Neuronal stem cell (in vitro differentiated cells): Measurements from ENCODE around the gene SEMG1.

ENCODE experiments used
- DNase-seq: peaks from one replicate; pipeline ENCODE4 v3.0.0-alpha.2; 2013; ENCODE audit warnings: low spot score
- H2AFZ ChIP-seq: one replicate; pipeline ENCODE4 v1.6.1; 2013; ENCODE audit warnings: mild to moderate bottlenecking, low read length, inconsistent platforms
- H2AK5ac ChIP-seq: 2 replicates; pipeline ENCODE4 v1.6.1; 2013; ENCODE audit warnings: low read depth, mild to moderate bottlenecking, inconsistent platforms, low read length, moderate library complexity, mixed read lengths
- H2BK120ac ChIP-seq: 2 replicates; pipeline ENCODE4 v1.6.1; 2013; ENCODE audit warnings: low read depth, mild to moderate bottlenecking, inconsistent platforms, low read length, moderate library complexity, mixed read lengths
- H2BK12ac ChIP-seq: one replicate; pipeline ENCODE4 v1.6.1; 2013; ENCODE audit warnings: low read length, inconsistent platforms
- H2BK15ac ChIP-seq: 2 replicates; pipeline ENCODE4 v1.6.1; 2013; ENCODE audit warnings: mild to moderate bottlenecking, low read length, inconsistent platforms, mixed read lengths
- H2BK5ac ChIP-seq: one replicate; pipeline ENCODE4 v1.6.1; 2013; ENCODE audit warnings: inconsistent platforms, mild to moderate bottlenecking, low read length, moderate library complexity
- H3K14ac ChIP-seq: one replicate; pipeline ENCODE4 v1.6.1; 2013; ENCODE audit warnings: low read length, inconsistent platforms
- H3K18ac ChIP-seq: 2 replicates; pipeline ENCODE4 v1.6.1; 2013; ENCODE audit warnings: low read length, inconsistent platforms
- H3K23ac ChIP-seq: 2 replicates; pipeline ENCODE4 v1.6.1; 2013; ENCODE audit warnings: low read depth, mild to moderate bottlenecking, mixed read lengths, low read length, inconsistent platforms; ENCODE audit not compliant: poor library complexity
- H3K27ac ChIP-seq: replicated peaks from 3 replicates; pipeline ENCODE4 v1.5.1; 2013; ENCODE audit warnings: low read length, inconsistent platforms
- H3K27me3 ChIP-seq, 3 experiments: 2 replicates each; pipeline ENCODE4 v1.6.1; 2013; ENCODE audit warnings: low read length in 3 of 3, mild to moderate bottlenecking in 2 of 3, inconsistent platforms in 1 of 3, low read depth in 1 of 3, mixed read lengths in 1 of 3, moderate library complexity in 1 of 3; ENCODE audit not compliant: control insufficient read depth in 3 of 3, insufficient read depth in 3 of 3
- H3K36me3 ChIP-seq, 2 donors: replicated peaks in 1 of 2; 2 replicates each; pipeline ENCODE4 v1.6.1; 2013; ENCODE audit warnings: low read length in 2 of 2; ENCODE audit not compliant: control insufficient read depth in 2 of 2, insufficient read depth in 2 of 2
- H3K4ac ChIP-seq: 2 replicates; pipeline ENCODE4 v1.6.1; 2013; ENCODE audit warnings: inconsistent platforms, mild to moderate bottlenecking, low read length, moderate library complexity
- H3K4me1 ChIP-seq, 2 donors: 1 replicate in 1 of 2; 2 replicates in 1 of 2; pipeline ENCODE4 v1.6.1; 2013; ENCODE audit warnings: low read length in 2 of 2, low read depth in 1 of 2; ENCODE audit not compliant: control insufficient read depth in 2 of 2, insufficient read depth in 1 of 2
- H3K4me2 ChIP-seq: one replicate; pipeline ENCODE4 v1.6.1; 2013; ENCODE audit warnings: mild to moderate bottlenecking, low read length, inconsistent platforms; ENCODE audit not compliant: insufficient read depth, poor library complexity, severe bottlenecking
- H3K4me3 ChIP-seq, 2 donors: 2 replicates each; pipeline ENCODE4 v1.5.1; 2013; ENCODE audit warnings: low read length in 2 of 2, mild to moderate bottlenecking in 2 of 2, inconsistent platforms in 1 of 2, moderate library complexity in 1 of 2
- H3K79me1 ChIP-seq: one replicate; pipeline ENCODE4 v1.6.1; 2013; ENCODE audit warnings: low read depth, mild to moderate bottlenecking, inconsistent platforms, low read length, moderate library complexity
- H3K9ac ChIP-seq: one replicate; pipeline ENCODE4 v1.6.1; 2013; ENCODE audit warnings: mild to moderate bottlenecking, low read depth, low read length, inconsistent platforms; ENCODE audit not compliant: poor library complexity
- H3K9me3 ChIP-seq, 2 donors: replicated peaks in 1 of 2; 2 replicates each; pipeline versions ENCODE3 to v1.6.1; 2013; ENCODE audit warnings: low read length in 2 of 2, mild to moderate bottlenecking in 2 of 2, inconsistent platforms in 1 of 2, low read depth in 1 of 2, mixed read lengths in 1 of 2, moderate library complexity in 1 of 2; ENCODE audit not compliant: control insufficient read depth in 2 of 2, insufficient read depth in 1 of 2
- H4K8ac ChIP-seq: one replicate; pipeline ENCODE4 v1.6.1; 2013; ENCODE audit warnings: low read depth, mild to moderate bottlenecking, inconsistent platforms, low read length, moderate library complexity
- H4K91ac ChIP-seq: one replicate; pipeline ENCODE4 v1.6.1; 2013; ENCODE audit warnings: low read length, low read depth, mild to moderate bottlenecking, inconsistent platforms; ENCODE audit not compliant: poor library complexity
- WGBS, 2 donors: extraction: QIAGEN DNeasy Blood & Tissue Kit; methylation state at CpG; one replicate each; pipeline ENCODE4 v1.1.7; 2013; ENCODE audit warnings: missing lambda C conversion rate in 2 of 2, mixed read lengths in 1 of 2; ENCODE audit not compliant: insufficient read length in 2 of 2, insufficient replicate concordance in 1 of 2; ENCODE audit errors: extremely low coverage in 2 of 2; 5-methylcytosine and 5-hydroxymethylcytosine counted together

The SEMG1 gene

DNA sequence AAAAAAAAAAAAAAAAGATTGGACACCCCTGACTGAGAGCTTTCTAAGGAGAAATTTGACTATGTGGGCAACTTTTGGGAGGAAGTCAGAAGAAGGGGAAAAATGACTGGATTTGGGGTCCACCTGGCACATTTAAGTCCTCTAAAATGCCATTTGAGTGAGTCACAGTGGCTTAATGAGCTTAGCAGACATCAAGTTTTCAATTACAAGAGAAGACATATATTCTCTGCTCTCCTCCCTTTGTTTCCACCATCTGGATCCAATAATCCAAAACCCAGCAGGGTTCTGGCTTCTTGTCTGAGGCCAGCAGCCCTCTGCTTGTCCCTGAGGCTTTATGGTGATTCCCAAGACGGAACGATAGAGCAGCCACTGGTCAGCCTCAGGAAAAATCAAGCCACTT is 25.2 kb upstream of the SEMG1 start:
- Histone ChIP-seq H3K14ac (no peak overlapping the region), H3K27ac (no peak overlapping the region), H3K4me2 (no peak overlapping the region), H3K4me1 (peaks cover 0 to 2% of the 10 kb centered on the region in 2 donors), H3K79me1 (no peaks in the 10 kb centered on the region), H3K27me3 (peaks cover 0 to 3% (median 2%) of the 10 kb centered on the region in 3 experiments), H2BK120ac (no peak overlapping the region), H3K4me3 (no peak overlapping the region), H4K8ac (no peak overlapping the region), H2BK12ac (no peak overlapping the region), H4K91ac (no peak overlapping the region), H3K23ac (no peak overlapping the region), H2AFZ (no peak overlapping the region), H2BK5ac (no peak overlapping the region), H3K9me3 (no peaks in the 10 kb centered on the region), H2BK15ac (no peak overlapping the region), H3K18ac (no peak overlapping the region), H3K4ac (no peak overlapping the region), H3K36me3 (no peaks in the 10 kb centered on the region), H2AK5ac (no peak overlapping the region), H3K9ac (no peak overlapping the region)
- WGBS, 2 donors = no CpG with 5 or more reads among the region's 2 CpGs
- DNase-seq = no peak

- Histone ChIP-seq H3K4me3 (no peak overlapping the region), H2AFZ (no peak overlapping the region), H4K91ac (no peak overlapping the region), H3K4me2 (no peak overlapping the region), H3K18ac (no peak overlapping the region), H2AK5ac (no peak overlapping the region), H2BK120ac (no peak overlapping the region), H2BK15ac (no peak overlapping the region), H4K8ac (no peak overlapping the region), H2BK5ac (no peak overlapping the region), H3K79me1 (no peaks in the 10 kb centered on the region), H3K23ac (no peak overlapping the region), H3K4me1 (peaks cover 0 to 2% of the 10 kb centered on the region in 2 donors), H3K9me3 (no peaks in the 10 kb centered on the region), H3K14ac (no peak overlapping the region), H3K9ac (no peak overlapping the region), H3K36me3 (no peaks in the 10 kb centered on the region), H3K4ac (no peak overlapping the region), H3K27me3 (peaks cover 0 to 3% (median 2%) of the 10 kb centered on the region in 3 experiments), H2BK12ac (no peak overlapping the region), H3K27ac (no peak overlapping the region)
- WGBS, 2 donors = no CpG with 5 or more reads among the region's 2 CpGs
- no peak for DNase-seq
Observed at GRCh38 chr20:45183084-45183483, 23.7 kb upstream of the SEMG1 start.

DNA sequence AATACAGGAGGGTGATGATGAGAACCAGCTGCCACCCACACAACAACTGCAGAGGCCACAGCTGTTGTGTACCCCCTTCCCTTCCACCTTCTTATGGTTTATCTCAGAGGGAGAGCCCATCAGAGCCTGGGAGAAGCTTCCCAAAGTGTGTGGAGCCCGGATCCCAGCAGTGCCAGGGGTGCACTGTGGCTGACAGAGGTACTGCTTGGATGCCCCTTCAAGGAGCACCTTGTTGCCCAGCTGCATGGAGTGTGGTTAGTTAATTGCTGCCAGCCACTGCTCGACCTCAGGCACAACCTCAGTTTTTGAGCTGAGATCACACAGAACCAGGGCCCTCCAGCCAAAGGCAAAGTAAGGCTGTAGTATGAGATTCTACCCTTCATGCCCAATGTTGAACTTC is 19.1 kb upstream of the SEMG1 start:
- DNase-seq = no peak
- Histone ChIP-seq H3K4me3 (no peak overlapping the region), H3K18ac (no peak overlapping the region), H3K4ac (no peak overlapping the region), H2AFZ (no peak overlapping the region), H3K4me1 (no peaks in the 10 kb centered on the region), H3K36me3 (no peaks in the 10 kb centered on the region), H3K14ac (no peak overlapping the region), H3K79me1 (no peaks in the 10 kb centered on the region), H2AK5ac (no peak overlapping the region), H3K4me2 (no peak overlapping the region), H4K91ac (no peak overlapping the region), H3K9ac (no peak overlapping the region), H3K27me3 (peaks cover 0 to 2% (median 0%) of the 10 kb centered on the region in 3 experiments), H3K27ac (no peak overlapping the region), H3K23ac (no peak overlapping the region), H3K9me3 (no peaks in the 10 kb centered on the region), H2BK12ac (no peak overlapping the region), H2BK120ac (no peak overlapping the region), H2BK5ac (no peak overlapping the region), H2BK15ac (no peak overlapping the region), H4K8ac (no peak overlapping the region)
- no CpG with 5 or more reads among the region's 2 CpGs for WGBS, 2 donors

- no peak overlapping the region for H3K14ac ChIP-seq
- H3K9ac ChIP-seq = no peak overlapping the region
Observed at GRCh38 chr20:45189067-45189609, 17.7 kb upstream of the SEMG1 start.

More at GRCh38 chr20:45189067-45189609, 17.7 kb upstream of the SEMG1 start:
- no peak for DNase-seq
- no peak overlapping the region for H3K4me3 ChIP-seq
- no peak overlapping the region for H3K18ac ChIP-seq
- no peaks in the 10 kb centered on the region for H3K79me1 ChIP-seq
- H2BK15ac ChIP-seq = no peak overlapping the region
- H2BK5ac ChIP-seq = no peak overlapping the region
- no peak overlapping the region for H4K91ac ChIP-seq
- H3K36me3 ChIP-seq = no peaks in the 10 kb centered on the region
- H3K9me3 ChIP-seq = no peaks in the 10 kb centered on the region
- no peak overlapping the region for H4K8ac ChIP-seq
- peaks cover 0 to 2% (median 0%) of the 10 kb centered on the region in 3 experiments for H3K27me3 ChIP-seq
- no peak overlapping the region for H3K4me2 ChIP-seq
- H2AK5ac ChIP-seq = no peak overlapping the region
- no peak overlapping the region for H3K4ac ChIP-seq
- no peak overlapping the region for H3K23ac ChIP-seq
- H2BK12ac ChIP-seq = no peak overlapping the region
- no peak overlapping the region for H2BK120ac ChIP-seq
- H3K4me1 ChIP-seq = no peaks in the 10 kb centered on the region
- H3K27ac ChIP-seq = no peak overlapping the region
- H2AFZ ChIP-seq = no peak overlapping the region
- WGBS, 2 donors = no CpG with 5 or more reads among the region's 3 CpGs
